ENCODE data around the gene PCDHGC5.
A peak's percentile ranks its signal among the peaks of the same experiment; 100 is the strongest.

Gene PCDHGC5

DNA sequence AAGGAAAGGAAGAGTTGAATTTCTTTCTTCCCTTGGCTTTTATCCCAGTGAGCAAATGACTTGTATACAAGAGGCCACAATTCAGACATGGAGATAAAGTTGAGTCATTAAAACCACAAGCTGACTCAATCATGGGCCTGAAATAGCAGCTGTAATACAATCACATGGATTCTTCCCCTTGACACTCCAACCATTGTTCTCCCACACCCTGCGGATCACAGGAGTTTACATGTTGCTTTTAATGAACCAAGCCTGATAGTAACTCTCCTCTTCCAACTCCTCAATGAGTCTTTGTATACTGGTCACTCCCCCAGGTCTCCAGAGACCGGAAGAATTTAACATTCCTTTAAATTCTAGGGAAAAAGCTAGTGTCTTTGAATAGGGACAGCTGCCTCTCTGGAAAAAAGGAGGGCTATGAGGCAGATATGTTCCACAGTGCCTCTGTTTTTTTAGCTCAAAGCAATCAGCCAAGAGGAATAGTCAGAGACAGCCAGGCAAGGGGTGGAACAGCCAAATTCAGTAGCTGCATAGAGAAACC is 32.4 kb downstream of the PCDHGC5 start:
- no peak overlapping the region for H3K4me3 ChIP-seq (ENCODE audit: low read depth, low read length)
- in situ Hi-C loops (cut with HindIII; ENCODE audit: low sequenced_read_pairs), result no loop called here
- peak; percentile 99 for DNase-seq (ENCODE audit: low read depth, low spot score)
- TF ChIP-seq, protein P1, sequence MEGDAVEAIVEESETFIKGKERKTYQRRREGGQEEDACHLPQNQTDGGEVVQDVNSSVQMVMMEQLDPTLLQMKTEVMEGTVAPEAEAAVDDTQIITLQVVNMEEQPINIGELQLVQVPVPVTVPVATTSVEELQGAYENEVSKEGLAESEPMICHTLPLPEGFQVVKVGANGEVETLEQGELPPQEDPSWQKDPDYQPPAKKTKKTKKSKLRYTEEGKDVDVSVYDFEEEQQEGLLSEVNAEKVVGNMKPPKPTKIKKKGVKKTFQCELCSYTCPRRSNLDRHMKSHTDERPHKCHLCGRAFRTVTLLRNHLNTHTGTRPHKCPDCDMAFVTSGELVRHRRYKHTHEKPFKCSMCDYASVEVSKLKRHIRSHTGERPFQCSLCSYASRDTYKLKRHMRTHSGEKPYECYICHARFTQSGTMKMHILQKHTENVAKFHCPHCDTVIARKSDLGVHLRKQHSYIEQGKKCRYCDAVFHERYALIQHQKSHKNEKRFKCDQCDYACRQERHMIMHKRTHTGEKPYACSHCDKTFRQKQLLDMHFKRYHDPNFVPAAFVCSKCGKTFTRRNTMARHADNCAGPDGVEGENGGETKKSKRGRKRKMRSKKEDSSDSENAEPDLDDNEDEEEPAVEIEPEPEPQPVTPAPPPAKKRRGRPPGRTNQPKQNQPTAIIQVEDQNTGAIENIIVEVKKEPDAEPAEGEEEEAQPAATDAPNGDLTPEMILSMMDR (IDR thresholded peaks at IDR 0.05; ENCODE audit: low read depth, low read length), result no peak

DNA sequence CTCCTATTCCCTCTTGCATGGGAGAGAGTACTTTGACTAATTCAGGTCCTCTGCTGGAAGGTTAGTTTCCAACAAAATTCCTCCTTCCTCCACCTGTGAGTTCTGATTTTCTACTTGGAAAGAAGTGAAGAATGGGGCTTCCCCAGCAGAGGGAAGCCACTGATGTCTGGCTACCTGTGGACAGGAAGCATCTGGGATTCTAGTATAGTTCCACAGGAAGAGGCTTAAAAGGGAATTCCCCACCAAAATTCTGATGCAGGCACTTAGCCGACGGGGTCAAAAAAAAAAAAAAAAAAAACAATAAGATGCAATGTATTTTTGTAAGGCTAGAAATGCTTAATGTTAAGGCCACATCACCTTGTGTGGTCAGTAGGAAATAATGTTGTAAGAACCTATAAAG is 33.4 kb downstream of the PCDHGC5 start:
- TF ChIP-seq, protein P1 (IDR thresholded peaks at IDR 0.05; ENCODE audit: low read depth, low read length), result no peak
- no peak overlapping the region for H3K4me3 ChIP-seq (ENCODE audit: low read depth, low read length)
- in situ Hi-C loops (cut with HindIII; ENCODE audit: low sequenced_read_pairs), result no loop called here
- DNase-seq (ENCODE audit: low read depth, low spot score), result no peak

DNA sequence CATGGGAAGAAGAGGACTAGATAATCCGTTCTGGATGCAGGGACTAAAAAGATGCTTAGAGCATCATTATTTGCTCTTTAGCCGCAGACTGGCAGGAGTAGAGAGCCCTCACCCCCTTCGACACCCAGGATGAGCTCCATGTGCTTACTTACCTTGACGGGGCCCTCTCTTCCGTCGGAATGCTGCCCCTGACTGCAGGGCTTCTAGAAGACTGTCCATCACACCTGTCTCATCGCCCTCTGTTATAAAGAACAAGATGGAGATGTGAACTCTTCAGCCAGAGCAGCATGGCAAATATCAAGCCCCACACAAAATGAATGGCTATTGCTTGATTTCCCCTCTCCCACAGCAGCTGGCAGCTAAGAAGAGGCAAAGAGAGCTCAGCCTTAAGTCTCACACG is 35.1 kb downstream of the PCDHGC5 start:
- in situ Hi-C loops (cut with HindIII; ENCODE audit: low sequenced_read_pairs), result no loop called here
- H3K4me3 ChIP-seq (ENCODE audit: low read depth, low read length), result no peak overlapping the region
- DNase-seq (ENCODE audit: low read depth, low spot score), result no peak
- TF ChIP-seq, protein P1 (IDR thresholded peaks at IDR 0.05; ENCODE audit: low read depth, low read length), result no peak

DNA sequence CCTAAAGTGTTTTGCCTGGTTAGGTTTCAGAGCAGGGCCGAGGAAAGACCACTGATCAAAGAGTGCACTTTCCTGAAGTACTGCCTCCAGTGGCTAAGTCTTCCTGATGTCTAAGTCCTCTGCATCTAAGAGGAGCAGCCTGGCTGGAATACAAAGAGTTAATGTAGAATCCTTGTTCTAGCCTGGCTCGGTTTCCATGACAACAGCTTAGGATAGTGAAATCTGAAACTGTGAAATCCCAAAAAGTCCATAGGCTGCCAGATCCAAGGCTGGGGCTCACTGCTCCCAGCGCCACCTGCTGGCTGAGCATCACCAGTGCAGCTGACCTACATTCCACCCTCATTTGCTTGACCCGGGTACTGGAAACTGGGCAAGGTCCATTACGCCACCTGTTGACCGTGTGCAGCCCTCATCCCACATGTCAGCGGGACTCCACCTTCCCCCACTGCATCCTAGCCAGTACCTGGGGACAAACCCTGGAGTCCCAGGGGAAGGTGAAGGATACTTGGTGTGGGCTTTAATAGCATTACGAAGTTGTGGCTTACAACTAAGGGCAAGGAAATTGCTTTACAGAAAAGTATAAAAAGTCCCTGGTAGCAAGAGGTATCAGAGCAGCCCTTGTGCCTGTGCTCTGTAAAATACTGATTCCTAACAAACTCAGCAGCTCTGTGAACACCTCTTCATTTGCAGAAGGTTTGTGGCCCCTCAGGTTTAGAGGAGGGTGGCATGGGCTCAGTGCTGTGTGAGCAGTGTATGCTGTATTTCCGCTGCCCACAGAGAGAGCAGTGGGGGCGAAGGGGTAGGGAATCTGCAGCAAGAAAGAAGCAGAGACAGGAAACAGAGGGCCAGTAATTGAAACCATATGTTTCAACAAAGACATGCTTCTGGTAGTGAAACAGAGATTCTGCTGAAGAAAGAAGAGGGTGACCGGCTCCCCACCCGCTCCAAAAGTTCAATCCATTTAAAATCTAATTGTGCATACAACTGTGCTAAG is 36.0 kb downstream of the PCDHGC5 start:
- no peak overlapping the region for H3K4me3 ChIP-seq (ENCODE audit: low read depth, low read length)
- TF ChIP-seq, protein P1 (IDR thresholded peaks at IDR 0.05; ENCODE audit: low read depth, low read length), result peak; percentile 98
- in situ Hi-C loops (cut with HindIII; ENCODE audit: low sequenced_read_pairs), result no loop called here
- peak; percentile 97 for DNase-seq (ENCODE audit: low read depth, low spot score)

DNA sequence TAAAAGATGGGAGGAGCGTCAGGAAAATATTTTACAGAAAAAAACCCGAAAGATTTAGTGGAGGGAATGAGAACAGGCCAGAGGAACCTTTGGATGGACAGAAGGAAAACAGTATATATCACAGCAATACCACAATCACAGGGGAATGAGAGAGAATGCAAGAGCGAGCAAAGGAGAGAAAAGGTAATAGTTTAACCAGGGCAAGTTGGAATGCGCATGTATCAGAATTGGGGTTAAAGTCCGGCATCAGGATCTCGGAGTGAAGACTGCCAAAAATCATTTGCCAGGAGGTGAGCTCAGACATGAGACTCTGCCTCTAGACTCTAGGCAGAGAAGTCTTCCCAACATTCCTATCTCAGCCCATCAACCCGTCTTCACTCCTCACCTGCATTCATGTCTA is 36.8 kb downstream of the PCDHGC5 start:
- in situ Hi-C loops (cut with HindIII; ENCODE audit: low sequenced_read_pairs), result no loop called here
- TF ChIP-seq, protein P1 (IDR thresholded peaks at IDR 0.05; ENCODE audit: low read depth, low read length), result no peak
- no peak overlapping the region for H3K4me3 ChIP-seq (ENCODE audit: low read depth, low read length)
- DNase-seq (ENCODE audit: low read depth, low spot score), result no peak

DNA sequence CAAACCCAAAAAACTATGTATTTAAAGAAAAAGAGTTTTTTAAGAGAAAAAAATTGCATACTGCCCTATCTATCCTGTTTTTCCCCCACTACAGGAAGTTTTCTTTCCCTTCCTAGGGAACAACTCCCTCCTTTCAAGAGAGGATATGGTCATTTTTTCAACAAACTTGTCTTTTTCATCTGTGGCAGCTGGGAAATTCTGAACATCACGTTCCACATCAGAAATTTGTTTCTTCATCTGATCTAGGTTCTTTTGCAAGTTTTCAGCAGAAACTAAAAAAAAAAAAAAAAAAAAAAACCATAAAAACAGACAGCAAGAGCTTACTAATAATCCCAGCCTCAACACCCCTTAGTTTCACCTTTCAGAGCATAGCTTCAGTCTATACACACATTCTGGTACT is 38.5 kb downstream of the PCDHGC5 start:
- H3K4me3 ChIP-seq (ENCODE audit: low read depth, low read length), result no peak overlapping the region
- DNase-seq (ENCODE audit: low read depth, low spot score), result no peak
- TF ChIP-seq, protein P1 (IDR thresholded peaks at IDR 0.05; ENCODE audit: low read depth, low read length), result no peak
- in situ Hi-C loops (cut with HindIII; ENCODE audit: low sequenced_read_pairs), result no loop called here
